Measurements from ENCODE around the gene SLC16A10.

SLC16A10 gene

GRCh38 chr6:111118826-111119225 is 31.5 kb downstream of the SLC16A10 start:
- Histone ChIP-seq H3K36me3 (no peaks in the 10 kb centered on the region), H3K9me3 (ENCODE audit: severe bottlenecking) (peaks cover 3% of the 10 kb centered on the region), H3K27ac (no peak overlapping the region), H3K4me3 (ENCODE audit: low read depth, low read length) (no peak overlapping the region), H3K27me3 (ENCODE audit: insufficient read depth, low read depth, severe bottlenecking) (no peaks in the 10 kb centered on the region)
- no peak for TF ChIP-seq CTCF (IDR thresholded peaks at IDR 0.05; ENCODE audit: low read depth, low read length)
- no peak for DNase-seq

- no peak overlapping the region for H3K27ac ChIP-seq
- no peak for TF ChIP-seq CTCF (IDR thresholded peaks at IDR 0.05; ENCODE audit: low read depth, low read length)
- H3K4me3 ChIP-seq (ENCODE audit: low read depth, low read length) = no peak overlapping the region
- H3K36me3 ChIP-seq = no peaks in the 10 kb centered on the region
- peaks cover 3% of the 10 kb centered on the region for H3K9me3 ChIP-seq (ENCODE audit: severe bottlenecking)
- no peaks in the 10 kb centered on the region for H3K27me3 ChIP-seq (ENCODE audit: insufficient read depth, low read depth, severe bottlenecking)
- no peak for DNase-seq
Observed at GRCh38 chr6:111119571-111120329, 32.4 kb downstream of the SLC16A10 start.

GRCh38 chr6:111121789-111122350 is 34.6 kb downstream of the SLC16A10 start:
- DNase-seq = no peak
- Histone ChIP-seq H3K9me3 (ENCODE audit: severe bottlenecking) (peaks cover 3% of the 10 kb centered on the region), H3K36me3 (no peaks in the 10 kb centered on the region), H3K27me3 (ENCODE audit: insufficient read depth, low read depth, severe bottlenecking) (no peaks in the 10 kb centered on the region), H3K27ac (no peak overlapping the region), H3K4me3 (ENCODE audit: low read depth, low read length) (no peak overlapping the region)
- TF ChIP-seq CTCF (IDR thresholded peaks at IDR 0.05; ENCODE audit: low read depth, low read length) = no peak

- no peak overlapping the region for H3K4me3 ChIP-seq (ENCODE audit: low read depth, low read length)
- peaks cover 3% of the 10 kb centered on the region for H3K9me3 ChIP-seq (ENCODE audit: severe bottlenecking)
- DNase-seq = no peak
- no peaks in the 10 kb centered on the region for H3K27me3 ChIP-seq (ENCODE audit: insufficient read depth, low read depth, severe bottlenecking)
- TF ChIP-seq CTCF (IDR thresholded peaks at IDR 0.05; ENCODE audit: low read depth, low read length) = no peak
- no peaks in the 10 kb centered on the region for H3K36me3 ChIP-seq
- no peak overlapping the region for H3K27ac ChIP-seq
Observed at GRCh38 chr6:111122458-111123286, 35.4 kb downstream of the SLC16A10 start.

- no peak for TF ChIP-seq CTCF (IDR thresholded peaks at IDR 0.05; ENCODE audit: low read depth, low read length)
- Histone ChIP-seq H3K4me3 (ENCODE audit: low read depth, low read length) (no peak overlapping the region), H3K27me3 (ENCODE audit: insufficient read depth, low read depth, severe bottlenecking) (no peaks in the 10 kb centered on the region), H3K36me3 (no peaks in the 10 kb centered on the region), H3K27ac (no peak overlapping the region), H3K9me3 (ENCODE audit: severe bottlenecking) (peaks cover 1% of the 10 kb centered on the region)
- no peak for DNase-seq
Observed at GRCh38 chr6:111124406-111124805, 37.1 kb downstream of the SLC16A10 start.

Data from WERI-Rb-1 (cell line).